DND-41 (cell line): ENCODE measurements around the gene SH3GL3.

Source experiments
- ATAC-seq: fragments of 200-7000 bp; cut with Tn5 transposase; 3 replicates; pipeline ENCODE4 v1.9.1; 2021; ENCODE audit warnings: low read depth; ENCODE audit not compliant: insufficient read depth
- DNase-seq: peaks from one replicate; pipeline ENCODE4 v3.0.0-alpha.2; 2020
- H2AFZ ChIP-seq: 2 replicates; pipeline ENCODE4 v1.6.0; 2012; ENCODE audit warnings: low read depth, low read length
- H3K27ac ChIP-seq: 2 replicates; pipeline ENCODE4 v1.5.1; 2012; ENCODE audit warnings: low read length, inconsistent platforms
- H3K27me3 ChIP-seq: fragments of 200-600 bp; sonication (generic); 2 replicates; pipeline ENCODE4 v1.6.0; 2012; ENCODE audit warnings: low read length, mild to moderate bottlenecking, inconsistent platforms; ENCODE audit not compliant: insufficient read depth, poor library complexity
- H3K36me3 ChIP-seq: 2 replicates; pipeline ENCODE4 v1.5.1; 2012; ENCODE audit warnings: low read length, inconsistent platforms; ENCODE audit not compliant: insufficient read depth
- H3K4me1 ChIP-seq: 2 replicates; pipeline ENCODE4 v1.5.1; 2012; ENCODE audit warnings: mild to moderate bottlenecking, low read length; ENCODE audit not compliant: insufficient read depth
- H3K4me2 ChIP-seq: 2 replicates; pipeline ENCODE4 v1.6.0; 2012; ENCODE audit warnings: mild to moderate bottlenecking, moderate library complexity, low read length, inconsistent platforms; ENCODE audit not compliant: insufficient read depth
- H3K4me3 ChIP-seq, 2 experiments: fragments of 200-600 bp in 1 of 2; shearing (Covaris generic) in 1 of 2; 2 replicates each; pipeline ENCODE4 v1.5.1; 2012 to 2016; ENCODE audit warnings: inconsistent platforms in 2 of 2, low read length in 2 of 2, mild to moderate bottlenecking in 2 of 2, low read depth in 1 of 2, moderate library complexity in 1 of 2
- H3K79me2 ChIP-seq: 2 replicates; pipeline ENCODE4 v1.6.0; 2012; ENCODE audit warnings: low read length, inconsistent platforms; ENCODE audit not compliant: insufficient read depth
- H3K9ac ChIP-seq: 2 replicates; pipeline ENCODE4 v1.6.0; 2012; ENCODE audit warnings: low read depth, mild to moderate bottlenecking, inconsistent platforms, low read length, moderate library complexity
- H3K9me3 ChIP-seq: 2 replicates; pipeline ENCODE4 v1.5.1; 2012; ENCODE audit warnings: low read length, moderate library complexity, mild to moderate bottlenecking, inconsistent platforms; ENCODE audit not compliant: insufficient read depth, severe bottlenecking
- H4K20me1 ChIP-seq: 2 replicates; pipeline ENCODE4 v1.6.0; 2012; ENCODE audit warnings: low read length; ENCODE audit not compliant: insufficient read depth
- CTCF ChIP-seq: IDR thresholded peaks from 2 replicates; pipeline ENCODE4 v1.5.1; 2012; ENCODE audit warnings: borderline replicate concordance, low read length, moderate library complexity, mild to moderate bottlenecking; ENCODE audit not compliant: poor library complexity, severe bottlenecking; ENCODE audit errors: extremely low read depth
- EZH2 ChIP-seq: IDR thresholded peaks from 3 replicates; pipeline ENCODE4 v1.6.1; 2012; ENCODE audit warnings: borderline replicate concordance, low read depth, mild to moderate bottlenecking, moderate library complexity, low read length, inconsistent platforms; ENCODE audit not compliant: severe bottlenecking

The SH3GL3 gene

GRCh38 chr15:83489690-83490089 is 42.5 kb downstream of the SH3GL3 start:
- Histone ChIP-seq H3K27ac (no peak overlapping the region), H2AFZ (no peak overlapping the region), H3K36me3 (no peaks in the 10 kb centered on the region), H3K9me3 (no peaks in the 10 kb centered on the region), H3K4me3 (no peak overlapping the region), H3K27me3 (no peaks in the 10 kb centered on the region), H3K4me2 (no peak overlapping the region), H4K20me1 (no peaks in the 10 kb centered on the region), H3K9ac (no peak overlapping the region), H3K4me1 (no peaks in the 10 kb centered on the region), H3K79me2 (no peaks in the 10 kb centered on the region)
- DNase-seq = no peak
- no peak for ATAC-seq
- TF ChIP-seq EZH2 (no peak), CTCF (no peak)

GRCh38 chr15:83491486-83491885 is 44.3 kb downstream of the SH3GL3 start:
- no peak for DNase-seq
- Histone ChIP-seq H3K36me3 (no peaks in the 10 kb centered on the region), H3K4me1 (no peaks in the 10 kb centered on the region), H3K79me2 (no peaks in the 10 kb centered on the region), H3K4me3 (no peak overlapping the region), H3K27ac (no peak overlapping the region), H2AFZ (no peak overlapping the region), H3K27me3 (no peaks in the 10 kb centered on the region), H3K9ac (no peak overlapping the region), H4K20me1 (no peaks in the 10 kb centered on the region), H3K9me3 (no peaks in the 10 kb centered on the region), H3K4me2 (no peak overlapping the region)
- no peak for ATAC-seq
- TF ChIP-seq EZH2 (no peak), CTCF (no peak)

GRCh38 chr15:83496766-83497165 is 49.6 kb downstream of the SH3GL3 start:
- ATAC-seq (no peak), DNase-seq (no peak)
- Histone ChIP-seq H4K20me1 (no peaks in the 10 kb centered on the region), H3K79me2 (no peaks in the 10 kb centered on the region), H3K36me3 (no peaks in the 10 kb centered on the region), H2AFZ (no peak overlapping the region), H3K4me2 (no peak overlapping the region), H3K27ac (no peak overlapping the region), H3K4me3 (no peak overlapping the region), H3K9ac (no peak overlapping the region), H3K9me3 (peaks cover 8% of the 10 kb centered on the region), H3K27me3 (no peaks in the 10 kb centered on the region), H3K4me1 (no peaks in the 10 kb centered on the region)
- TF ChIP-seq EZH2 = no peak
- no peak for TF ChIP-seq CTCF

GRCh38 chr15:83498374-83498773 is 51.2 kb downstream of the SH3GL3 start:
- peaks cover 8% of the 10 kb centered on the region for H3K9me3 ChIP-seq
- no peak overlapping the region for H3K9ac ChIP-seq
- H3K27me3 ChIP-seq = no peaks in the 10 kb centered on the region
- H4K20me1 ChIP-seq = no peaks in the 10 kb centered on the region
- H3K4me1 ChIP-seq = no peaks in the 10 kb centered on the region
- TF ChIP-seq EZH2 (no peak), CTCF (no peak)
- no peak overlapping the region for H3K4me2 ChIP-seq
- no peaks in the 10 kb centered on the region for H3K79me2 ChIP-seq
- H3K4me3 ChIP-seq = no peak overlapping the region
- H3K27ac ChIP-seq = no peak overlapping the region
- H3K36me3 ChIP-seq = no peaks in the 10 kb centered on the region
- H2AFZ ChIP-seq = no peak overlapping the region
- ATAC-seq (no peak), DNase-seq (no peak)
